GM12873 (cell line): ENCODE data around the gene C1orf21.

Experiments
- CTCF ChIP-seq: IDR thresholded peaks from 2 replicates; pipeline ENCODE4 v1.5.1; 2012; ENCODE audit warnings: low read depth, mild to moderate bottlenecking, moderate library complexity, low read length, control low read depth; ENCODE audit not compliant: insufficient read depth; ENCODE audit errors: missing control alignments

C1orf21 gene

GRCh38 chr1:184588701-184589100, 201.9 kb downstream of the C1orf21 start:
- no peak for TF ChIP-seq CTCF

- TF ChIP-seq CTCF, result no peak
Measured at GRCh38 chr1:184590163-184590750, 203.4 kb downstream of the C1orf21 start.

GRCh38 chr1:184593597-184593996, 206.8 kb downstream of the C1orf21 start:
- no peak for TF ChIP-seq CTCF

GRCh38 chr1:184595596-184595995, 208.8 kb downstream of the C1orf21 start:
- no peak for TF ChIP-seq CTCF

GRCh38 chr1:184596950-184597645, 210.3 kb downstream of the C1orf21 start:
- TF ChIP-seq CTCF, result peak; percentile 13

GRCh38 chr1:184597650-184598357, 211.0 kb downstream of the C1orf21 start:
- no peak for TF ChIP-seq CTCF
